22Rv1 (cell line): ENCODE data around the gene TUBA1B.

Source experiments
- ZFX ChIP-seq: fragments of 450-650 bp; IDR thresholded peaks from 2 replicates; pipeline ENCODE4 v1.6.1; 2017; ENCODE audit warnings: antibody characterized with exemption, borderline replicate concordance
- TF ChIP-seq, protein P1 (sequence below): fragments of 450-650 bp; IDR thresholded peaks from 2 replicates; pipeline ENCODE4 v1.5.1; 2017; ENCODE audit warnings: mild to moderate bottlenecking

GRCh38 chr12:49088932-49089330 lies 42.3 kb downstream of the TUBA1B start:
- TF ChIP-seq, protein P1, sequence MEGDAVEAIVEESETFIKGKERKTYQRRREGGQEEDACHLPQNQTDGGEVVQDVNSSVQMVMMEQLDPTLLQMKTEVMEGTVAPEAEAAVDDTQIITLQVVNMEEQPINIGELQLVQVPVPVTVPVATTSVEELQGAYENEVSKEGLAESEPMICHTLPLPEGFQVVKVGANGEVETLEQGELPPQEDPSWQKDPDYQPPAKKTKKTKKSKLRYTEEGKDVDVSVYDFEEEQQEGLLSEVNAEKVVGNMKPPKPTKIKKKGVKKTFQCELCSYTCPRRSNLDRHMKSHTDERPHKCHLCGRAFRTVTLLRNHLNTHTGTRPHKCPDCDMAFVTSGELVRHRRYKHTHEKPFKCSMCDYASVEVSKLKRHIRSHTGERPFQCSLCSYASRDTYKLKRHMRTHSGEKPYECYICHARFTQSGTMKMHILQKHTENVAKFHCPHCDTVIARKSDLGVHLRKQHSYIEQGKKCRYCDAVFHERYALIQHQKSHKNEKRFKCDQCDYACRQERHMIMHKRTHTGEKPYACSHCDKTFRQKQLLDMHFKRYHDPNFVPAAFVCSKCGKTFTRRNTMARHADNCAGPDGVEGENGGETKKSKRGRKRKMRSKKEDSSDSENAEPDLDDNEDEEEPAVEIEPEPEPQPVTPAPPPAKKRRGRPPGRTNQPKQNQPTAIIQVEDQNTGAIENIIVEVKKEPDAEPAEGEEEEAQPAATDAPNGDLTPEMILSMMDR, result no peak
- no peak for TF ChIP-seq ZFX
